Stimulated activated naive CD8-positive, alpha-beta T cell treated with anti-CD3 and anti-CD28 coated beads, Interleukin-15, amount 100 ng/mL, for 72 hours (primary cell): ENCODE measurements around the gene TRA2A.
A peak's percentile ranks its signal among the peaks of the same experiment; 100 is the strongest.

Experiments
- ATAC-seq: fragments of 150-1000 bp; cut with Tn5 transposase; 2 replicates; pipeline ENCODE4 v1.10.0; 2021; ENCODE audit warnings: mild to moderate bottlenecking, moderate library complexity
- DNase-seq, 2 donors: peaks; one replicate each; pipeline ENCODE4 v3.0.0; 2021 to 2022
- H3K27ac Mint-ChIP-seq, 2 donors: one replicate each; pipeline ENCODE4 v1.8.0; 2022; ENCODE audit warnings: mild to moderate bottlenecking in 2 of 2, mixed read lengths in 2 of 2, moderate library complexity in 2 of 2
- H3K27me3 Mint-ChIP-seq: one replicate; pipeline ENCODE4 v1.8.0; 2022; ENCODE audit warnings: mixed read lengths
- H3K4me1 Mint-ChIP-seq: one replicate; pipeline ENCODE4 v1.8.0; 2022; ENCODE audit warnings: mild to moderate bottlenecking, mixed read lengths
- H3K4me3 Mint-ChIP-seq, 2 donors: one replicate each; pipeline ENCODE4 v1.8.0; 2022; ENCODE audit warnings: mild to moderate bottlenecking in 2 of 2, mixed read lengths in 2 of 2, moderate library complexity in 1 of 2
- H3K9me3 Mint-ChIP-seq, 2 donors: one replicate each; pipeline ENCODE4 v1.8.0; 2022; ENCODE audit warnings: mixed read lengths in 2 of 2

The TRA2A gene

DNA sequence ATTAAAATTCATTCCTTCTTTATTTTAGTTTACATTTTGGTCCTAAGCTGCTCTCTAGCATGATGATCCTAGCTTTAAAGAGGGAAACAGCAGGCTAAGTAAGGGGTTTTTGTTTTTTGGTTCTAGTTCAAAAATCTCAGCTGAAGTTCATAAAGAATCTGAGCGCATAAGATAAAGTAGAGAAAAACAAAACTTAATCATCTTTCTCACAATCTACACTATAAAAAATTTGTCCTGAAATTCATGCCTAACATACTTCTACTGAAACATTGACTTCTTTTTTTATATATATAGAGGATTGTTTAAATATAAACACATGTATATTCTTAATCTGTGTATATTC lies 54.7 kb downstream of the TRA2A start:
- Mint-ChIP-seq H3K4me1 (peaks cover 18% of the 10 kb centered on the region), H3K27ac (no peak overlapping the region), H3K9me3 (no peaks in the 10 kb centered on the region), H3K27me3 (peaks cover 78% of the 10 kb centered on the region), H3K4me3 (no peak overlapping the region)
- DNase-seq (no peak), ATAC-seq (no peak)

DNA sequence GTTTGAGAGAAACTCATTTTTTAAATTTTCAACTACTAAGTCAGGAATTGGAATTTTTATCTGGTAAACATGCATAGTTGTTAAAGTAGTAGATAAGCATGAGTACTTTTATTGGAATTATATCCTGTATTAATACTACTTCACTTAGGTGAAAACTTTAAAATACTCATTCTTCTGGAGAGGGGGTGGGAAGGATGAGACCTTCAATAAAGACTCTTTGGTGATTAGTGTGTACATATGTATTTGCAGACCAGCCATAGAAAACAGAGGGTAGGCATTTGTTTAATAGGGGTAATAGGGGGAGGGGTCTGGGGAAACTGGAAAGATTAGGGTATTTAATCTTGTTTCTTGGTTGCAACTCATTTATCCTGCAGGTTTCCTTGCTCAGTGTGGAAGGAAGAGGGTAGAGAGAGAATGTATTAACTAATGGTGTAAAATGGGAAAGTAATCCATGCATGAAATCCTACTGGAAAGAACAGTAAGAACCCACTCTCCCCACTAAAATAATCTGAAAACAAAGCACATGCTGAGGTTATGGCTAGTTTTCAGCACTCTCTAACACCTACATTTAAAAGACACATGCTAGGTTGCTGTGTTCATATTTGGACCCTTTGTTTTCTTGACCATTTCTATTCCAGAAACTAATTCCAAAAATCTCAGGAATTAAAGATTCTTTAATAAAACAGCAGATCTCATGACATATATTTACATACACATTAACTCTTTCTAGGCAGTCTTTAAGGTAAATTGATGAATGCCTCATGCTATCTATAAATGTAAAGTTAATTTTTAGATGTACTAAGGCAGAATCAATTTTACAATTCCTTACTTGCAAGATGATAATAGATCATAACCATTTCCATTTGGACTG lies 55.3 kb downstream of the TRA2A start:
- no peak overlapping the region for H3K4me3 Mint-ChIP-seq
- H3K4me1 Mint-ChIP-seq: peaks cover 21% of the 10 kb centered on the region
- H3K27me3 Mint-ChIP-seq: peaks cover 78% of the 10 kb centered on the region
- H3K9me3 Mint-ChIP-seq: no peaks in the 10 kb centered on the region
- no peak overlapping the region for H3K27ac Mint-ChIP-seq
- DNase-seq: no peak
- ATAC-seq: no peak

DNA sequence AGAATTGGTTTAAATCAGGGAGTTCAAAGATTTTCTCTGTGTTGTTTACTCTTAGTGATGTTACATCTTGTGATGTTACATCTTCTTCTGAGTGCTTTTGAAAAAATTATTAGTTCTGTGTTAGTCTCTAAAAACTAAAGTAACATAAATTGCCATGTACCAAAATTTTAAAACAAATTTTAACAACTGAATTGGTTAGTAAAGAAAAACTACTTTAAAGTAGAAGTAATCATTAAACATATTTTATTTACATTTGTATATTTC lies 56.3 kb downstream of the TRA2A start:
- peaks cover 31% of the 10 kb centered on the region for H3K4me1 Mint-ChIP-seq
- no peak for ATAC-seq
- H3K27ac Mint-ChIP-seq: no peak overlapping the region
- DNase-seq: no peak
- H3K4me3 Mint-ChIP-seq: no peak overlapping the region
- no peaks in the 10 kb centered on the region for H3K9me3 Mint-ChIP-seq
- H3K27me3 Mint-ChIP-seq: peaks cover 78% of the 10 kb centered on the region

DNA sequence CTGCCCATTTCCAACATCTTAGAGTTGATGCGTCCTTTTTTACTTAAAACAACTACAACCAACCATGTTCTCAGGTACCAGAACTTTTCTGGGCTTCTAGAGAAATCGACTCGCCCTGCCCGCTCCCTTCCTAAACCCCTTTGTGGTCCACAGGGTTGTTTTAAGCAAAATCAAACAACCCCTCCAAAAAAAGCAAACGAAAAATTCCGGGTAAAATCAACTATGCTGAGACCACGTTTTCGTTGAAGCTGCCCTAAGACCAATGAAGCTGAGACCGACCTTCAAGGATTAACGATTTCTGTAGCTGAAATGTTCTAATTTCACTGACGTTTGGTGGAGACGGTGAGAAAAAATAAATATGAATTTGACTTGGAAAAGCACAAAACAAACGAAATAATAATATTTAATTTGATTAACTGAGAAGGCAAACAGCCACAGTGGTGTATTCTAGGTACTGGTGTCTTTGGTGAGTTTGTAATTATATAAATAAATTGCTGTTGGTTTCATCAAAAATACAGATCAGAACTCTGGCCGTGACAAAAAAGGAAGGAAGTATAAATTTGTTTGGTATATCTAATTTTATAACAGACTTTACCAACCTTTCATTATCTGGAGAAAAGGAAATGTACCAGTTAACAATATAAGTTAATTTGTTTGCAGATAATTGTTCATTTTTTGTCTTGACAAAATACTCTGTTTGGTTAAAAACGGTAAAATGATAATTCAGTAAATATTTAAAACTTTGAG lies 56.8 kb downstream of the TRA2A start:
- peak in 1 of 2 donors; percentile 22 for DNase-seq
- no peaks in the 10 kb centered on the region for H3K9me3 Mint-ChIP-seq
- H3K4me1 Mint-ChIP-seq: peaks cover 36% of the 10 kb centered on the region
- no peak for ATAC-seq
- H3K4me3 Mint-ChIP-seq: peak overlapping the region; percentile 84 to 86
- H3K27me3 Mint-ChIP-seq: peaks cover 78% of the 10 kb centered on the region
- H3K27ac Mint-ChIP-seq: peak overlapping the region in 1 of 2 donors; percentile 34

DNA sequence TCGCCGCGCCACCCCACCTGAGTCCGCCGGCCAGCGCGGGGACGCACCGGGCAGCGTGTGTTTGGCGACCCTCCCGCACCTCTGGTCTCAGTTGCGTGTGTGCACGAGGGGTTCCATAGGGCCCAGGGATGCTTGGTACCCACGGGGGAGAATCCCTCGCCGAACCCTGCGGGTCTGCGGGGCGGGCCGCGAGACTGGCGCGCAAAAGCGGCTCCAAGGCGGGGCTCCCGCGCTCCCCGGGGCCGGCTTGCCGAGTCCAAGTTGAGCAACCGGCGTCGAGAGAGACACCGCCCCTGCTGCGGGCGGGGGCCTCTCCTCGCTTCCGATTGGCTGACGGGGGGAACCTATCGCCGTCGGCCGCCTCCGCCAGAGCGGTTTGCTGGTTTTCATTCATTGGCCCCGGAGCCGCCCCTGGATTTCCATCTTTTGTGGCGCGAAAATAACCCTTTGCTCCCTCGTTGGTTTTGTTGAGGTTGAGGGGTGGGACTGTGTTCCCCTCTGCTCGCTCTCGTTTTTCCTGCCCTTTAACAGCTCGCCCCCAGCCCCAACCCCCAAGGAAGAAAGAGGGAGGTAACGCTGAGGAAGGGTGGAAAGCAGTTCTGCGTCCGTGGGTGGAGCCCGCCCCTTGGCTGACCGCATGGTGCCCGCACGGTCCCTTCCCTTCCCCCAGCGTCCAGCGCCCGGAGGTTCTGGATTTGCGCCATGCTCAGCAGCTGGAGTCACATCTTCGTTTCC lies 57.5 kb downstream of the TRA2A start:
- H3K4me3 Mint-ChIP-seq: peak overlapping the region; percentile 84 to 86
- H3K27ac Mint-ChIP-seq: peak overlapping the region in 1 of 2 donors; percentile 34
- H3K9me3 Mint-ChIP-seq: no peaks in the 10 kb centered on the region
- H3K27me3 Mint-ChIP-seq: peaks cover 81% of the 10 kb centered on the region
- peak; percentile 80 to 86 for DNase-seq
- peak; percentile 89 for ATAC-seq
- peaks cover 39% of the 10 kb centered on the region for H3K4me1 Mint-ChIP-seq

DNA sequence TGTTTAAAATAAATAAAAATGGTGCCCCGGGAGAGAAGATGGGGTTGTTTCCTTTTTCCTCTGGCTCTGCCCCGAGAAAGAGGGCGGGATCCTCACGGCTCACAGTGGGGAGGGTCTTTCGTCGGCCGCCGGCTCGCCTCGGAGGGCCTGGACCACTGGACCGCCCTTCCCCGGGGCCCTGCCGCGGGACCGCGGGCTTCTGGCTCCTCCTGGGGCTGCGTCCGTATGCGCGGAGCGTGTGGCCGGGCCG lies 58.0 kb downstream of the TRA2A start:
- Mint-ChIP-seq H3K9me3 (no peaks in the 10 kb centered on the region), H3K27ac (no peak overlapping the region), H3K4me1 (peaks cover 42% of the 10 kb centered on the region), H3K4me3 (peak overlapping the region; percentile 84 to 86), H3K27me3 (peaks cover 81% of the 10 kb centered on the region)
- ATAC-seq (no peak), DNase-seq (peak in 1 of 2 donors; percentile 5)

DNA sequence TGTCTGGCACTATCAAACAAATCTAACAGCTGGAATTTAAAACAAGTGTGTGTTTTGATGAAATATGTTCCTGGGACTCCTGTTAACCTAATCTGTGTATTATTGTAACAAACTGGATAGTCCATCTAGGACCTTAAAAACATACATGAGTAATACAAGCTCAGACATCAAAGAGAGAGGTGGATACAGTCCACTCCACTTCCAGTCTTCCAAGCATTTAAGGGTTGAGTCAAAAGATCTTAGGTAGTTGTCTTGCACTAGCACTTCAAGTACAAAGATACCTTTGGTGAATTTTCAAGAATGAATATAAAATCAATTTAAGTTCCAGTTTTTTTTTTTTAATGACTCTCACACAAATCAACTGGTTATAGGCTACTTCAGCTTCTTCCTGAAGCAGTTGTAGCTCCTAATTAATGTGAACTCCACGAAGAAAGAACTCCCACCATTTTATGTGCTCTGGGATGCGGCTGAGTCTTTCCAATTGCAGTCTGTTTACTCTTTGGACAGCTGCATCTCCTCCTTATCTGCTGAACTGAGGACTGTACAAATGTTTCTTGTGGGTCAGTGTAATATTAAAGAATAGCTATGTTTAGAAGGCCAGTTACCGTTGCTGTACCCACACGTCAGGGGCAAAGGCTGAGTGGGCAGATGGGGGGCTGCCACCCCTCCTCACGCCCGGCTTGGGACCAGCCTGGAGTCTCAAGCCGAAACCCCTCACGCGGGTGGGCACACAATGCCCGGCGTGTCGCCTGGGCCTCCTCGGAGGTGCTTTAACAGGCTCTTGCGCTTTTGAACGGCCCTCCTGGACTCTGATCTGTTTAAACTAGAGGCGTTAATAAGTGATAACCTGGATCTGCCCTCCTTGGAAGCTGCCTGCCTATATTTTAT lies 58.6 kb downstream of the TRA2A start:
- DNase-seq: no peak
- Mint-ChIP-seq H3K9me3 (no peaks in the 10 kb centered on the region), H3K4me1 (peaks cover 47% of the 10 kb centered on the region), H3K4me3 (peak overlapping the region; percentile 84 to 86), H3K27me3 (peaks cover 81% of the 10 kb centered on the region), H3K27ac (no peak overlapping the region)
- no peak for ATAC-seq

DNA sequence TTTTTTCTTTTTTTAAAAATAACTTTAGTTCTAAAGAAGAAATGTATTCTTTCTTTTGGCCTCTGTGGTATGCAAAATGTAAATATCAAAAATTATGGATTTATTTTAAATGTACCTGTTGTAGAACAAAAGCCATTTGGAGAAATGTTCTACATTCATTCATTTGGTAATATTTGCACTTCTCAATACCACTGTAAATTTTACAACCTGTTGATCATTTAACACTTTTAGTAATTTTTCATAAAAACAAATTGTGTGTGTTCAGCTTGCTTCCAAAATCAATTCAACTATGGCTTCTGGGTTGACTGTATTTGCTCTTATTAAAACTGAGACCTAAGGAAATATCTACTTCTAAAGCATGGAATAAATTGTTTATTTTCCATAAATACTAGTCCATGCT lies 59.2 kb downstream of the TRA2A start:
- DNase-seq: no peak
- Mint-ChIP-seq H3K9me3 (no peaks in the 10 kb centered on the region), H3K27ac (no peak overlapping the region), H3K27me3 (peaks cover 88% of the 10 kb centered on the region), H3K4me3 (no peak overlapping the region), H3K4me1 (peaks cover 54% of the 10 kb centered on the region)
- ATAC-seq: no peak

DNA sequence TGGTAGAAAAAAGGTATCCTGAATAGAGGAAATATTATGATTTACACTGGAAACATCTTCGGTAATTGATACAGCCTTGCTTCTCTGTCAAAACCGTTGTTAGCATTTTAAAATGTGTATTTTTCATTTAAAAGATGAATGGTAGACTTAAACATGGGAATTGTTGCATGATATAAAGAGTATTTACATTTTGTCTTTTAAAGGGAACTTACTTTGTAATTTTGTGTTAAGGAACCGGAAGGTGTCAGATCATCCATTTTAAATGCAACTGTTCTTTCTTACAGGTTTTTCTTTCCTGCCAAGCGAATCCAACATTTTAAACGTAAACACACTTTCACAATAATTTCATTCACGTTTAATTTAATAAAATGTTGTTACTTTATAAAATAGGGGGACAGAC lies 59.7 kb downstream of the TRA2A start:
- DNase-seq: no peak
- Mint-ChIP-seq H3K4me3 (no peak overlapping the region), H3K4me1 (peaks cover 59% of the 10 kb centered on the region), H3K9me3 (no peaks in the 10 kb centered on the region), H3K27ac (no peak overlapping the region), H3K27me3 (peaks cover 91% of the 10 kb centered on the region)
- no peak for ATAC-seq

DNA sequence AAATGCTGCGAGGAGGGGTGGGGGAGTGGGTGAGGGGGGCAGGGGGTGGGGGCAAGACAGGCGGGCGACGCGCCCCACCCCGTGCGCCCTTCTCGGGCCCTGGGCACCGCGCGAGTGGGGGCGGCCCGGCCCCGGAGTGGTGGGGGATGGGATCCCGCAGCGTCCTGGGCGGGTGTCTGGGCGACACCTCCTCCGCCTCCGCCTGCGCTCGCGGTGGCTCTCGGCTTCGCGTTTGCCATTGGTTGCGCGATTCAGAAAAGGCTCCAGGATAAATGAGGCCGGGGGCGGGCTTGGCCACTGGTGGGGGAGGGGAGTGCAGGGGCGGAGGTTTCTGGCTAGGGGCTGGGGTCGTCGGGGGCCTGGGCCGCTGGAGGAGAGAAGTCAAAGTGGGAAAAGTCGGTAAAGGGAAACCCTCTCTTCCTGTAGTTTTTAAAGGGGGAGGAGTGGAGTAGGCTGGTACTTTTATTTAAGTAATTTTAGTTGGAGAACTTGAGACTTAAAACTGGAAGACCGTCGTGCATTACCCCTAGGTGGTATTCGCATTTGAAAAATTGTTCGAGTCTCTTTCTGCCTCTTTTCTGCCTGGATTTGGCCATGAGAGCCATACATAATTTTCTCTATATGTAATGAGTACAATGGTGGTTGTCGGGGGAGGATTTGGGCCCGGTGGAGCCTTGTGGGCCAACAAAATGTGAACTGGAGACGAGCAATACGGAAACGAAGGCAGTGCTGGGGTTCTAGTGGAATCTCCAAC lies 60.5 kb downstream of the TRA2A start:
- DNase-seq (peak; percentile 22 to 39), ATAC-seq (peak; percentile 21)
- H3K4me3 Mint-ChIP-seq: peak overlapping the region; percentile 87 to 89
- peaks cover 60% of the 10 kb centered on the region for H3K4me1 Mint-ChIP-seq
- peaks cover 88% of the 10 kb centered on the region for H3K27me3 Mint-ChIP-seq
- no peaks in the 10 kb centered on the region for H3K9me3 Mint-ChIP-seq
- no peak overlapping the region for H3K27ac Mint-ChIP-seq

DNA sequence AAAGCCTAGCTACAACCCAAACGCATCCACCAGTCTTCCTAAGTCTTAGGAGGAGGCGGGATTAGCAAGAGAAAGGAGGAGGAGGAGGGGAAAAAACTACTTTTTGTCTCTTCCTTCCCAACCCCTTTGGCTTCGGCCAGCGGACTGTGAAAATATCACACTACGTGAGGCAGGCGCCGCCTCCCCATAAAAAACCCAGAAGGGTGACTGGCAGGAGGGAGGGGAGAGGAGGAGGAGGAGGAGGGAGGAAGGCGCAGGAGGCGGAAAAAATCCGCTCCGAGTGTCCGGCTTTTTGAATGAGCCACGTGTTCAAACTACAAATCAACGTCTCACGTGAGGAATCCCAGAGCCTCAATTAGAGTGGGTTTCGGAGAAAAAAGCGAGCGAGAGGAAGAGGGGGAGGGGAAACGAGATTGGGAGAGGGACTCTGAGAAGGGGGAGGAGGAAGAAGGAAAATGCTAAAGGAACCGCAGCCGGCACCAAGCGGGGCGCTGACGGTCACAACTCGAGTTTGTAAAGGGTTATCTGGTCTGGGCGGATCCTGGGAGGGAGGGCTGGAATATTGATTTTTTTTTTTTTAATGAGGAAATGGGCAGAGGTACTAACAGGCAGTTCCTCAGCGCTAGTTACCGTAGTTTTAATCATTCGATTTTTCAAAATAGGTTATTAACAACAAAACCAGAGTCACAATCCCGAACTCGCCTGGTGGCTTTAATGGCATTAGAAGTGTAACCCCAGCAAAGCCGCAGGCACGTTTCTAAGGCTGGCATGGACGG lies 61.3 kb downstream of the TRA2A start, which contains the start of gene IGF2BP3:
Gene IGF2BP3 (minus strand): TSS at position 162 of the 776 bp plus-strand sequence. CDS start 381 bp downstream, outside the sequence.
- Mint-ChIP-seq H3K4me3 (peak within 1 kb of the TSS; percentile 87 to 89), H3K27ac (no peak within 1 kb of the TSS), H3K27me3 (peaks cover 92% of the 10 kb centered on the region), H3K9me3 (no peaks in the 10 kb centered on the region), H3K4me1 (peaks cover 60% of the 10 kb centered on the region)
- peak in 1 of 2 donors; percentile 16 for DNase-seq
- ATAC-seq: no peak

DNA sequence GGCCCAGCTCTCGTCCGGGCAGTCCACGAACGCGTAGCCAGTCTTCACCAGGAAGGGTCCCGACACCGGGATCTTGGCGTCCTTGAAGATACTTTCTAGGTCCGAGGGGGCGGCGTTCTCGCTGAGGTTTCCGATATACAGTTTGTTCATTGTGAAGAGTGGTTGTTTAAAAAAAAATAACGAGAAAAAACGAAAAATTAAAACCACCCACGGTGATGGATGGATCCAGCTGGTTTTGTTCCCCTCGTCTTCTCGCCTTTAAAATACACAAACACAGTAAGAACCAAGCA lies 61.9 kb downstream of the TRA2A start:
- no peak overlapping the region for H3K27ac Mint-ChIP-seq
- H3K9me3 Mint-ChIP-seq: no peaks in the 10 kb centered on the region
- DNase-seq (peak in 1 of 2 donors; percentile 25), ATAC-seq (no peak)
- H3K4me1 Mint-ChIP-seq: peaks cover 58% of the 10 kb centered on the region
- peak overlapping the region; percentile 87 to 89 for H3K4me3 Mint-ChIP-seq
- H3K27me3 Mint-ChIP-seq: peaks cover 93% of the 10 kb centered on the region

DNA sequence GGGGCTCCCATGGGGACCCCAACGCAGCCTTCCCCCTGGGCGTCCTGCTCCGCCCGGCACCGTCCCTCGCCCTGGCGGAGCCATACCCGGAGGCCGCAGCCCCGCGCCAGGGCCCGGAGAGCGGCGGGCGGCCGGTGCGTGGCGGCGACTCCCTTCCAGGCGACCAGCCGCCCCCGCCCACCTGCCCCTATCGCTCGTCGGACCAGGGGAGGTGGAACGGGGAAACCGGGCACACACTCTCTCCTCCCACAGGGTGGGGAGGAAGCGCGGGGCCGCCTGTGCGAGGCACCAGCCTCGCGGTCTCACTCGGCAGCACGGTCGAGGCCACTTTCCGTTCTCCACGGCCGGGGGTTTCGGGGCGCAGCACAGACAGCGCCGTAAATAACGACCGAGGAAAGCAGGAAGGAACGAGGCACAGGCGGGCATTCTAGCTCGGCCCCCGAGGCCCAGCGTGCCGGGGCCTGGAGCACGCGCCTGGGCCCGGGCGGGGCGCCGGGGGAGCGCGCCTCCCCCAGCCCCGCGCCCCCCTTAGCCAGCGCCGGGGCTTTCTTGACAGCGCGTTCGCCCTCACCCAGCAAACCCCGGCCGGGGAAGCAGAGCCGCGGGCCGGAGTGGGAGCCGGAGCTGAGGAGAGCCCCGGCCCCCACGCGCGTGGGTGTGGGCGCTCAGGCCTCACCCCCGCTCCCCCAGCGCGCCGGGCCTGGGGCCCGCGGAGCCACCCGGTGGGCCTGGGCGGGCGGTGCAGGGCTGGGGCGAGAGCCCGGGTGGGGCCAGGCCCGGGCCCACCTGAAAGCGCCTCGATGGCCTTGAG lies 62.4 kb downstream of the TRA2A start:
- Mint-ChIP-seq H3K27ac (no peak overlapping the region), H3K27me3 (peaks cover 93% of the 10 kb centered on the region), H3K4me1 (peaks cover 52% of the 10 kb centered on the region), H3K4me3 (peak overlapping the region; percentile 87 to 89), H3K9me3 (no peaks in the 10 kb centered on the region)
- DNase-seq: peak; percentile 40 to 42
- peak; percentile 47 for ATAC-seq
